Measurements from ENCODE around the gene TNIP1.

The TNIP1 gene

GRCh38 chr5:151101746-151102145 is 20.9 kb upstream of the TNIP1 start:
- no peak for DNase-seq
- no peaks in the 10 kb centered on the region for H3K4me1 ChIP-seq
- no peaks in the 10 kb centered on the region for H3K27me3 ChIP-seq
- H3K4me3 ChIP-seq (ENCODE audit: low read depth, low read length): no peak overlapping the region
- H3K36me3 ChIP-seq: peaks cover 3% of the 10 kb centered on the region; the same call in 1 of the 2 replicates
- H3K9me3 ChIP-seq: no peaks in the 10 kb centered on the region
- TF ChIP-seq CTCF (IDR thresholded peaks at IDR 0.05; ENCODE audit: low read depth, low read length): no peak

DNA sequence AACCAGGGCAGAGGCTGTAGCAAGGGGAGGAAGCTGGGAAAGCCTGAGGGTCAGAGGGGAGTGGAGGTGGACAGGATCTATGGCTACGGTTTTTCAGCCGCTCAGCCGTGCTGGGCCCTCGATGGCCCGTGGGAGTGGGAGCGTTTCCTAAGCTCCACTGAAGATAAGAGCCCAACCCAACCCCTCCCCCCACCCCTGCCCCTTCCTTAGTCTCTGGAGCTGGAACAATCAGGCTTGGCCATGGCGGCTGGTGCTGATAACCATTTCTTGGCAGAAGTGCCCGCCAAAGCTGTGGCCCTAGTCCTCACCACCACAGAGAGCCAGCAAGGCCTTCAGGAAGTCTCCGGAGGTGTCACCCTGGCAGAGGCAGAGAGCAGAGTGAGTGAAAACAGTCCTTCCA is 20.3 kb upstream of the TNIP1 start:
- no peak for TF ChIP-seq CTCF (IDR thresholded peaks at IDR 0.05; ENCODE audit: low read depth, low read length)
- no peaks in the 10 kb centered on the region for H3K9me3 ChIP-seq
- DNase-seq: no peak
- no peaks in the 10 kb centered on the region for H3K27me3 ChIP-seq
- no peak overlapping the region for H3K4me3 ChIP-seq (ENCODE audit: low read depth, low read length)
- peaks cover 3% of the 10 kb centered on the region; the same call in 1 of the 2 replicates for H3K36me3 ChIP-seq
- no peaks in the 10 kb centered on the region for H3K4me1 ChIP-seq

DNA sequence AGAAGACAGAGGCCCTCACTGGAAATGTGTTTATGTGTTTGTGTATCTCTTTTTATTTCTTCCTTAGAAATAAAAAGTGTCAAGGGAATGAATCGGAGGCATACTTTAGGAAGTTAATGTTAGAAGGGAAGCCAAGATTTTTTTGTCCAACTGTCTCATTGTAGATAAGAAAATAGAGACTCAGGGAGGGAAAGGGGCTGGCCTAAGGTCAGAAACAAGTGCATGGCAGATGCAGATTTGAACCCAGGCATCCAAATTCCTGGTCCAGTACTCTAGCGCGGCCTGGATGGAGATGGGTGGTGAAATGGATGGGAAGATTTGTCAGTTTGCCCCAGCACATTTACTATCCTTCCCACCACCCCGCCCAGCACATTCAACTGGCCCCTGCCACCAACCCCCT is 19.8 kb upstream of the TNIP1 start:
- Histone ChIP-seq H3K4me1 (no peaks in the 10 kb centered on the region; the same call in 1 of the 2 replicates), H3K27me3 (no peaks in the 10 kb centered on the region), H3K9me3 (no peaks in the 10 kb centered on the region), H3K36me3 (peaks cover 3% of the 10 kb centered on the region; the same call in 1 of the 2 replicates), H3K4me3 (ENCODE audit: low read depth, low read length) (no peak overlapping the region)
- TF ChIP-seq CTCF (IDR thresholded peaks at IDR 0.05; ENCODE audit: low read depth, low read length): no peak
- no peak for DNase-seq

- no peak for TF ChIP-seq CTCF (IDR thresholded peaks at IDR 0.05; ENCODE audit: low read depth, low read length)
- H3K36me3 ChIP-seq: peaks cover 3% of the 10 kb centered on the region; the same call in 1 of the 2 replicates
- H3K4me1 ChIP-seq: no peaks in the 10 kb centered on the region; the same call in none of the 2 replicates
- DNase-seq: no peak
- no peaks in the 10 kb centered on the region for H3K27me3 ChIP-seq
- no peak overlapping the region for H3K4me3 ChIP-seq (ENCODE audit: low read depth, low read length)
- no peaks in the 10 kb centered on the region for H3K9me3 ChIP-seq
Observed at GRCh38 chr5:151098768-151099121, 17.9 kb upstream of the TNIP1 start.

- peaks cover 3% of the 10 kb centered on the region; the same call in 1 of the 2 replicates for H3K36me3 ChIP-seq
- H3K4me3 ChIP-seq (ENCODE audit: low read depth, low read length): no peak overlapping the region
- no peak for DNase-seq
- H3K9me3 ChIP-seq: no peaks in the 10 kb centered on the region
- TF ChIP-seq CTCF (IDR thresholded peaks at IDR 0.05; ENCODE audit: low read depth, low read length): no peak
- no peaks in the 10 kb centered on the region; the same call in none of the 2 replicates for H3K4me1 ChIP-seq
- no peaks in the 10 kb centered on the region for H3K27me3 ChIP-seq
Observed at GRCh38 chr5:151097820-151098767, 17.3 kb upstream of the TNIP1 start.

DNA sequence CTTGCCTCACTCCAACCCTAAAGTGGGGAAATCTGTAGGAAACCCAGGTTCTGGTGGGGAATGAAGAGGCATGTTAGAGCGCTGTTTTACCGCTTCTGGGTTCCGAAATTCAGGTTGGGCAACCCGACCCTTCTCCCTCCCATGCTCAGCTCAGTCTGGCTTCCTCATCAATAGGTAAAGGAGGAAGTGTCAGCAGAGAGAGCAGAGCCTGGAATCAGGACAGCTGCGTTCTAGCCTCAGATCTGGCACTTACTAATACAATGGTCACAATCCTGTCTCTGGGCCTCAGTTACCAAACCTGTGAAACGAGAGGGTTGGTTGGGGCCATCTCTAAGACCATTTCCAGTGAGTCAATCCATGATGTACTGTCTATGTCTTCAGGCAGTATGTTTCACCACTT is 16.2 kb upstream of the TNIP1 start:
- Histone ChIP-seq H3K4me3 (ENCODE audit: low read depth, low read length) (no peak overlapping the region), H3K9me3 (no peaks in the 10 kb centered on the region), H3K36me3 (peaks cover 3% of the 10 kb centered on the region; the same call in 1 of the 2 replicates), H3K4me1 (no peaks in the 10 kb centered on the region; the same call in none of the 2 replicates), H3K27me3 (no peaks in the 10 kb centered on the region)
- no peak for DNase-seq
- no peak for TF ChIP-seq CTCF (IDR thresholded peaks at IDR 0.05; ENCODE audit: low read depth, low read length)
